H9 (cell line): ENCODE data around the gene TMC8. TPM values are rescaled to one million over a fixed set of nuclear protein-coding genes. Genes with fewer than 3 reads are reported as not detected.
"Not testable (repeated sequence)": the region's sequence is repeated elsewhere in the genome, so short reads cannot be mapped to it uniquely, and the experiment has no call there.

ENCODE experiments used
- DNase-seq: peaks from one replicate; pipeline ENCODE4 v3.0.0-alpha.2; 2017
- H2AFZ ChIP-seq: one replicate; pipeline ENCODE4 v1.6.1; 2013; ENCODE audit warnings: mild to moderate bottlenecking, low read length, control low read depth, moderate library complexity
- H2AK5ac ChIP-seq: 2 replicates; pipeline ENCODE4 v1.6.1; 2013; ENCODE audit warnings: low read length, control low read depth, mixed read lengths; ENCODE audit not compliant: insufficient read length
- H2BK120ac ChIP-seq: one replicate; pipeline ENCODE4 v1.6.1; 2013; ENCODE audit warnings: low read depth, mild to moderate bottlenecking, low read length, control low read depth, inconsistent platforms; ENCODE audit not compliant: poor library complexity, severe bottlenecking
- H2BK12ac ChIP-seq: 2 replicates; pipeline ENCODE4 v1.6.1; 2013; ENCODE audit warnings: low read length, control low read depth, mixed read lengths, low read depth; ENCODE audit not compliant: insufficient read length
- H2BK15ac ChIP-seq: 2 replicates; pipeline ENCODE4 v1.6.1; 2013; ENCODE audit warnings: low read depth, low read length, control low read depth
- H2BK20ac ChIP-seq: one replicate; pipeline ENCODE4 v1.6.1; 2013; ENCODE audit warnings: low read depth, mild to moderate bottlenecking, low read length, control low read depth, inconsistent platforms; ENCODE audit not compliant: poor library complexity, severe bottlenecking
- H2BK5ac ChIP-seq: 2 replicates; pipeline ENCODE4 v1.6.1; 2013; ENCODE audit warnings: low read length, control low read depth, mixed read lengths; ENCODE audit not compliant: insufficient read length
- H3K14ac ChIP-seq: 2 replicates; pipeline ENCODE4 v1.6.1; 2013; ENCODE audit warnings: low read length, control low read depth; ENCODE audit not compliant: insufficient read depth
- H3K18ac ChIP-seq: 2 replicates; pipeline ENCODE4 v1.6.1; 2013; ENCODE audit warnings: low read depth, mild to moderate bottlenecking, mixed read lengths, low read length, control low read depth; ENCODE audit not compliant: insufficient read length
- H3K23ac ChIP-seq: 2 replicates; pipeline ENCODE4 v1.6.1; 2013; ENCODE audit warnings: low read length, control low read depth, mixed read lengths, low read depth; ENCODE audit not compliant: insufficient read length
- H3K23me2 ChIP-seq: 2 replicates; pipeline ENCODE4 v1.6.1; 2013; ENCODE audit warnings: low read depth, mild to moderate bottlenecking, mixed read lengths, low read length, control low read depth; ENCODE audit not compliant: insufficient read length, poor library complexity, severe bottlenecking
- H3K27ac ChIP-seq: 2 replicates; pipeline ENCODE4 v1.5.1; 2013; ENCODE audit warnings: low read length, control low read depth, mixed read lengths, low read depth; ENCODE audit not compliant: insufficient read length
- H3K27me3 ChIP-seq: 2 replicates; pipeline ENCODE4 v1.6.1; 2013; ENCODE audit warnings: low read length, control low read depth, inconsistent platforms; ENCODE audit not compliant: insufficient read depth
- H3K4ac ChIP-seq: 2 replicates; pipeline ENCODE4 v1.6.1; 2013; ENCODE audit warnings: low read depth, mild to moderate bottlenecking, control low read depth, inconsistent platforms, low read length, moderate library complexity
- H3K4me1 ChIP-seq: 2 replicates; pipeline ENCODE4 v1.6.1; 2013; ENCODE audit warnings: low read length, control low read depth, inconsistent platforms; ENCODE audit not compliant: insufficient read depth
- H3K4me2 ChIP-seq: 2 replicates; pipeline ENCODE4 v1.6.1; 2013; ENCODE audit warnings: low read length, control low read depth, mixed read lengths; ENCODE audit not compliant: insufficient read length, insufficient read depth
- H3K56ac ChIP-seq: 2 replicates; pipeline ENCODE4 v1.6.1; 2013; ENCODE audit warnings: low read depth, mild to moderate bottlenecking, mixed read lengths, low read length, control low read depth; ENCODE audit not compliant: insufficient read length
- H3K79me1 ChIP-seq: 2 replicates; pipeline ENCODE4 v1.6.1; 2013; ENCODE audit warnings: low read depth, mild to moderate bottlenecking, moderate library complexity, low read length, control low read depth, inconsistent platforms; ENCODE audit not compliant: insufficient read depth, poor library complexity, severe bottlenecking
- H3K79me2 ChIP-seq: 2 replicates; pipeline ENCODE4 v1.6.1; 2013; ENCODE audit warnings: low read length, control low read depth, inconsistent platforms; ENCODE audit not compliant: insufficient read depth
- H3K9ac ChIP-seq: 2 replicates; pipeline ENCODE4 v1.6.1; 2013; ENCODE audit warnings: low read length, control low read depth, mixed read lengths; ENCODE audit not compliant: insufficient read length; ENCODE audit errors: extremely low read depth
- H3K9me3 ChIP-seq: one replicate; pipeline ENCODE4 v1.6.1; 2013; ENCODE audit warnings: low read depth, low read length, inconsistent platforms; ENCODE audit not compliant: control insufficient read depth
- H3T11ph ChIP-seq: one replicate; pipeline ENCODE4 v1.6.1; 2013; ENCODE audit warnings: mild to moderate bottlenecking, low read length, control low read depth, inconsistent platforms
- H4K20me1 ChIP-seq: one replicate; pipeline ENCODE4 v1.6.1; 2013; ENCODE audit not compliant: control insufficient read depth, insufficient read length, insufficient read depth
- H4K5ac ChIP-seq: 2 replicates; pipeline ENCODE4 v1.6.1; 2013; ENCODE audit warnings: low read depth, mild to moderate bottlenecking, mixed read lengths, low read length, control low read depth; ENCODE audit not compliant: insufficient read length
- H4K8ac ChIP-seq: replicated peaks from 2 replicates; pipeline ENCODE4 v1.6.1; 2013; ENCODE audit warnings: low read length, control low read depth, mixed read lengths, low read depth; ENCODE audit not compliant: insufficient read length
- H4K91ac ChIP-seq: 2 replicates; pipeline ENCODE4 v1.6.1; 2013; ENCODE audit warnings: low read depth, mild to moderate bottlenecking, moderate library complexity, mixed read lengths, low read length, control low read depth; ENCODE audit not compliant: insufficient read length
- H3K27ac Mint-ChIP-seq, 3 experiments: 2 replicates in 2 of 3; 3 replicates in 1 of 3; pipeline ENCODE4 v1.8.0; 2020 to 2021; ENCODE audit warnings: mixed read lengths in 3 of 3, mild to moderate bottlenecking in 1 of 3, moderate library complexity in 1 of 3
- H3K27me3 Mint-ChIP-seq: 2 replicates; pipeline ENCODE4 v1.8.0; 2021; ENCODE audit warnings: low read depth, mild to moderate bottlenecking, moderate library complexity, mixed read lengths
- H3K36me3 Mint-ChIP-seq, 3 experiments: 2 replicates in 2 of 3; 3 replicates in 1 of 3; pipeline ENCODE4 v1.8.0; 2020 to 2021; ENCODE audit warnings: low read depth in 3 of 3, mixed read lengths in 3 of 3; ENCODE audit not compliant: insufficient read depth in 1 of 3
- H3K4me1 Mint-ChIP-seq, 2 experiments: 2 replicates each; pipeline ENCODE4 v1.8.0; 2020; ENCODE audit warnings: mixed read lengths in 2 of 2
- H3K4me3 Mint-ChIP-seq, 2 experiments: 2 replicates in 1 of 2; 3 replicates in 1 of 2; pipeline ENCODE4 v1.8.0; 2020 to 2021; ENCODE audit warnings: mild to moderate bottlenecking in 2 of 2, mixed read lengths in 2 of 2, moderate library complexity in 1 of 2
- H3K9me3 Mint-ChIP-seq, 2 experiments: 2 replicates in 1 of 2; 3 replicates in 1 of 2; pipeline ENCODE4 v1.8.0; 2020; ENCODE audit warnings: mild to moderate bottlenecking in 2 of 2, mixed read lengths in 2 of 2, moderate library complexity in 1 of 2
- WGBS: extraction: QIAGEN DNeasy Blood & Tissue Kit; methylation state at CpG from one replicate; pipeline ENCODE4 v1.1.7; 2013; ENCODE audit warnings: missing lambda C conversion rate, low lambda C conversion rate, mixed read lengths; ENCODE audit not compliant: insufficient read length; ENCODE audit errors: extremely low coverage; 5-methylcytosine and 5-hydroxymethylcytosine counted together
- total RNA-seq: library from RNA; stranded (reverse); gene quantifications from 2 replicates; pipeline ENCODE4 v1.2.1, GENCODE V29; 2021
- TF ChIP-seq, protein P1 (sequence below): fragments of 200-600 bp; sonication (generic); conservative IDR thresholded peaks from 3 replicates; pipeline ENCODE4 v1.8.0; 2021; ENCODE audit warnings: antibody characterized with exemption, mild to moderate bottlenecking

Gene TMC8
- total RNA-seq, 1 experiment from 2014 or later: 1.0 TPM

DNA sequence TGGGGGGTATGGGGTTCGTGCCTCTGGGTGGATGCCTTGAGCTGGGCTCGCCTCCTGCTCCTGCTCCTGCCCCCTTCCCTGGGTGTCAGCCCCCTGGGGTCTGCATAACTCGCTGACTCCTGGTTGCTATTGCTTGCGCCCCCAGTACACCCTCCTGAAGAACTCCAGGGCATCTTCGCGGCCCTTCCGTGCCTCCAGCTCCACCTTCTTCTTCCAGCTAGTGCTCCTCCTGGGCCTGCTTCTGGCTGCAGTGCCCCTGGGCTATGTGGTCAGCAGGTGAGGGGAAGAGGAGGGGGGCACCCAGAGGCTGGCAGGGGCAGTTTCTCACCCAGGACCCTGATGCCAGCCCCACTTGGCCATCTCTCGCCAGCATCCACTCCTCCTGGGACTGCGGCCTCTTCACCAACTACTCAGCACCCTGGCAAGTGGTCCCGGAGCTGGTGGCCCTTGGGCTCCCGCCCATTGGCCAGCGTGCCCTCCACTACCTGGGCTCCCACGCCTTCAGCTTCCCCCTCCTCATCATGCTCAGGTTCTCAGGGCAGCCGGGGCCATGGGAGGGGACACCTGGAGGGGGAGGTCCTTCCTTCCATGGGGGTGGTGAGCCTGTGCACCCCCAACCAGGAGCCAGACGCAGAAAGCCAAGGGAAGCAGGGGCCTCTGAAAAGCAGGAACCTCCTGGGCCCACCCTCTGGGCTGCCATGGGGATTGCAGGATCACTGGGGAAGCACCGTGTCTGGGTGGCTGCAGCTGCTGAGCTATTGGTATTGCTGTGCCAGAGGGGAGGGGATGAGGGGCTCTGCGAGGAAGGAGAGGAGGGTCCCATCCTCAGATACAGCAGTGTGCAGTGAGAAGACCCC, 7.9 kb downstream of the TMC8 start:
- Histone ChIP-seq H2AK5ac (no peak overlapping the region), H2BK20ac (no peak overlapping the region), H4K91ac (no peak overlapping the region), H2BK15ac (no peak overlapping the region), H3K9me3 (no peaks in the 10 kb centered on the region), H3K27me3 (no peaks in the 10 kb centered on the region), H2BK12ac (no peak overlapping the region), H3K4me2 (no peak overlapping the region), H3K4ac (no peak overlapping the region), H2BK120ac (no peak overlapping the region), H3K23ac (no peak overlapping the region), H3K56ac (no peak overlapping the region), H3K14ac (no peak overlapping the region; the same call in 1 of the 2 replicates), H3K27ac (no peak overlapping the region), H3K79me1 (no peaks in the 10 kb centered on the region), H3K23me2 (no peaks in the 10 kb centered on the region), H4K5ac (no peak overlapping the region), H3K18ac (no peak overlapping the region), H2BK5ac (no peak overlapping the region), H3T11ph (no peak overlapping the region), H3K9ac (no peak overlapping the region), H4K8ac (no peak overlapping the region), H3K4me1 (peaks cover 6% of the 10 kb centered on the region; the same call in 1 of the 2 replicates), H4K20me1 (no peaks in the 10 kb centered on the region), H2AFZ (no peak overlapping the region), H3K79me2 (no peaks in the 10 kb centered on the region)
- Mint-ChIP-seq H3K4me1 (peaks cover 8 to 31% of the 10 kb centered on the region in 2 experiments), H3K4me3 (no peak overlapping the region), H3K36me3 (no peaks in the 10 kb centered on the region), H3K27ac (no peak overlapping the region), H3K27me3 (peaks cover 12% of the 10 kb centered on the region), H3K9me3 (no peaks in the 10 kb centered on the region; a peak in 1 of 5 replicates)
- no CpG with 5 or more reads among the region's 17 CpGs for WGBS
- TF ChIP-seq, protein P1, sequence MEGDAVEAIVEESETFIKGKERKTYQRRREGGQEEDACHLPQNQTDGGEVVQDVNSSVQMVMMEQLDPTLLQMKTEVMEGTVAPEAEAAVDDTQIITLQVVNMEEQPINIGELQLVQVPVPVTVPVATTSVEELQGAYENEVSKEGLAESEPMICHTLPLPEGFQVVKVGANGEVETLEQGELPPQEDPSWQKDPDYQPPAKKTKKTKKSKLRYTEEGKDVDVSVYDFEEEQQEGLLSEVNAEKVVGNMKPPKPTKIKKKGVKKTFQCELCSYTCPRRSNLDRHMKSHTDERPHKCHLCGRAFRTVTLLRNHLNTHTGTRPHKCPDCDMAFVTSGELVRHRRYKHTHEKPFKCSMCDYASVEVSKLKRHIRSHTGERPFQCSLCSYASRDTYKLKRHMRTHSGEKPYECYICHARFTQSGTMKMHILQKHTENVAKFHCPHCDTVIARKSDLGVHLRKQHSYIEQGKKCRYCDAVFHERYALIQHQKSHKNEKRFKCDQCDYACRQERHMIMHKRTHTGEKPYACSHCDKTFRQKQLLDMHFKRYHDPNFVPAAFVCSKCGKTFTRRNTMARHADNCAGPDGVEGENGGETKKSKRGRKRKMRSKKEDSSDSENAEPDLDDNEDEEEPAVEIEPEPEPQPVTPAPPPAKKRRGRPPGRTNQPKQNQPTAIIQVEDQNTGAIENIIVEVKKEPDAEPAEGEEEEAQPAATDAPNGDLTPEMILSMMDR: no peak
- no peak for DNase-seq

DNA sequence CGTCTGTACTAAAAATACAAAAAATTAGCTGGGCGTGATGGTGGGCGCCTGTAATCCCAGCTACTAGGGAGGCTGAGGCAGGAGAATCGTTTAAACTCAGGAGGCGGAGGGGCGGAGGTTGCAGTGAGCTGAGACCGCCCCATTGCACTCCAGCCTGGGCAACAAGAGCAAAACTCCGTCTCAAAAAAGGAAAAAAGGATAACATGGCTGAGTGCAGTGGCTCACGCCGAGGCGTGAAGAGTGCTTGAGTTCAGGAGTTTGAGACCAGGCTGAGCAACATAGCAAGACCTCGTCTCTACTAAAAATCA, 9.2 kb downstream of the TMC8 start:
- not testable (repeated sequence) for H3K56ac ChIP-seq, H3K4me2 ChIP-seq, H3K9ac ChIP-seq, H3K27me3 ChIP-seq, H2BK120ac ChIP-seq, H3K4me1 ChIP-seq, DNase-seq, H4K5ac ChIP-seq, H3K79me1 ChIP-seq, H3K27me3 Mint-ChIP-seq, H2BK20ac ChIP-seq, H3K9me3 ChIP-seq, H3K27ac ChIP-seq, H2AFZ ChIP-seq, H2BK12ac ChIP-seq, H2BK15ac ChIP-seq, H3K79me2 ChIP-seq, H3T11ph ChIP-seq, H2AK5ac ChIP-seq, H3K18ac ChIP-seq, H2BK5ac ChIP-seq, H4K20me1 ChIP-seq, H3K4ac ChIP-seq, H3K23ac ChIP-seq, H3K9me3 Mint-ChIP-seq, H4K91ac ChIP-seq, H3K14ac ChIP-seq, H4K8ac ChIP-seq, H3K36me3 Mint-ChIP-seq, H3K23me2 ChIP-seq
- WGBS: no CpG with 5 or more reads among the region's 12 CpGs
- H3K4me1 Mint-ChIP-seq: peaks cover 3 to 27% of the 10 kb centered on the region in 2 experiments
- H3K4me3 Mint-ChIP-seq: peak overlapping the region in 1 of 2 experiments; percentile 66; a peak in 3 of 5 replicates
- H3K27ac Mint-ChIP-seq: peak overlapping the region in 1 of 3 experiments; percentile 51; a peak in 1 of 7 replicates
